HepG2 (cell line): ENCODE data around the gene HS6ST2. TPM values are rescaled to one million over a fixed set of nuclear protein-coding genes. Genes with fewer than 3 reads are reported as not detected.

Source experiments
- ATAC-seq: fragments of 200-7000 bp; cut with Tn5 transposase; 3 replicates; pipeline ENCODE4 v1.9.1; 2020; ENCODE audit warnings: mild to moderate bottlenecking, moderate library complexity
- BruUV-seq: library from RNA; stranded (reverse); fragments of 400-500 nt; replicated peaks from 2 replicates; lab custom pipeline; 2021; lab: Mats Ljungman, UMichigan
- CTCF ChIA-PET: fragments of 300-600 bp; formaldehyde crosslinking; extraction: SDS; loops from one replicate; lab custom pipeline; 2021; ENCODE audit warnings: low total read pairs, inconsistent platforms, low intra/inter-chr PET ratio; lab: Yijun Ruan, JAX
- POLR2A ChIA-PET: fragments of 350-600 bp; sonication (Branson Sonifier 250); formaldehyde crosslinking; loops from one replicate; lab custom pipeline; 2020; ENCODE audit warnings: antibody characterized with exemption, inconsistent platforms; lab: Yijun Ruan, JAX
- DNase-seq: peaks from one replicate; pipeline ENCODE4 v3.0.0-alpha.2; 2015; ENCODE audit warnings: low spot score
- FAIRE-seq: peaks from 3 replicates; lab custom pipeline; 2011; peaks lifted over from hg19 to GRCh38; lab: Jason Lieb, UNC
- H2AFZ ChIP-seq: one replicate; pipeline ENCODE4 v1.6.1; 2011; ENCODE audit warnings: low read length, inconsistent platforms
- H3K27ac ChIP-seq: fragments of 300-600 bp; 3 replicates; pipeline ENCODE4 v1.8.0; 2011; ENCODE audit warnings: mixed run types, mild to moderate bottlenecking, mixed read lengths, low read length, inconsistent platforms; ENCODE audit not compliant: insufficient read depth; ENCODE audit errors: extremely low read length
- H3K27me3 ChIP-seq, 2 experiments: fragments of 200-600 bp in 1 of 2; 2 replicates in 1 of 2; 3 replicates in 1 of 2; pipeline versions ENCODE4 v1.6.0 to v1.8.0; 2011; ENCODE audit warnings: low read length in 2 of 2, mild to moderate bottlenecking in 2 of 2, moderate library complexity in 2 of 2, inconsistent platforms in 1 of 2; ENCODE audit not compliant: insufficient read depth in 2 of 2, control insufficient read depth in 1 of 2
- H3K36me3 ChIP-seq, 2 experiments: fragments of 200-600 bp in 1 of 2; replicated peaks in 1 of 2; 2 replicates in 1 of 2; 3 replicates in 1 of 2; pipeline versions ENCODE4 v1.5.1 to v1.8.0; 2011; ENCODE audit warnings: low read length in 2 of 2, inconsistent platforms in 1 of 2; ENCODE audit not compliant: insufficient read depth in 2 of 2, control insufficient read depth in 1 of 2
- H3K4me1 ChIP-seq: 2 replicates; pipeline ENCODE4 v1.5.1; 2012; ENCODE audit warnings: low read length, inconsistent platforms; ENCODE audit not compliant: insufficient read depth
- H3K4me2 ChIP-seq: 2 replicates; pipeline ENCODE4 v1.6.0; 2011; ENCODE audit warnings: low read depth, low read length, inconsistent platforms
- H3K4me3 ChIP-seq, 3 experiments: fragments of 200-600 bp in 1 of 3; sonication (generic), shearing (Covaris generic) in 1 of 3; replicated peaks in 1 of 3; 2 replicates each; pipeline ENCODE4 v1.5.1; 2011 to 2016; ENCODE audit warnings: low read length in 3 of 3, inconsistent platforms in 2 of 3, low read depth in 2 of 3, mild to moderate bottlenecking in 2 of 3, control low read depth in 1 of 3, mixed read lengths in 1 of 3; ENCODE audit not compliant: insufficient read depth in 1 of 3
- H3K79me2 ChIP-seq: one replicate; pipeline ENCODE4 v1.6.1; 2011; ENCODE audit warnings: low read length, inconsistent platforms; ENCODE audit not compliant: insufficient read depth
- H3K9ac ChIP-seq: 2 replicates; pipeline ENCODE4 v1.6.0; 2011; ENCODE audit warnings: mild to moderate bottlenecking, low read depth, low read length, inconsistent platforms; ENCODE audit not compliant: insufficient read depth
- H3K9me3 ChIP-seq: 2 replicates; pipeline ENCODE4 v1.5.1; 2012; ENCODE audit warnings: mild to moderate bottlenecking, low read length
- H4K20me1 ChIP-seq: 2 replicates; pipeline ENCODE4 v1.6.0; 2011; ENCODE audit warnings: inconsistent platforms, mild to moderate bottlenecking, low read length, moderate library complexity; ENCODE audit not compliant: insufficient read depth
- SMAD1 ChIP-seq: sonication (generic); formaldehyde crosslinking; IDR thresholded peaks from 2 replicates; pipeline ENCODE4 v1.4.0; 2020; ENCODE audit warnings: missing genetic modification reagents, low read depth, mild to moderate bottlenecking, borderline replicate concordance
- STAT5B ChIP-seq: sonication (generic); formaldehyde crosslinking; IDR thresholded peaks from 2 replicates; pipeline ENCODE4 v1.4.0; 2020; ENCODE audit warnings: missing genetic modification reagents
- ZNF724P ChIP-seq: sonication (generic); formaldehyde crosslinking; IDR thresholded peaks from 2 replicates; pipeline ENCODE4 v1.8.0; 2022; ENCODE audit warnings: missing genetic modification reagents, borderline replicate concordance
- ZNF746 ChIP-seq: sonication (generic); formaldehyde crosslinking; IDR thresholded peaks from 2 replicates; pipeline ENCODE4 v1.8.0; 2022; ENCODE audit warnings: mild to moderate bottlenecking, missing genetic modification reagents
- WGBS: methylation state at CpG from one replicate; pipeline ENCODE4 v1.1.6; 2017; ENCODE audit warnings: low lambda C conversion rate; 5-methylcytosine and 5-hydroxymethylcytosine counted together
- in situ Hi-C: cut with HindIII; loops from 2 replicates; pipeline ENCODE4 v1.10.0; 2017; ENCODE audit warnings: low pct_unique_long_range_greater_than_20kb; ENCODE audit not compliant: extremely low pct_ligation_motif_present
- intact Hi-C: fragments of 100-400 bp; cut with micrococcal nuclease; formaldehyde crosslinking; loops from one replicate; pipeline ENCODE4 v1.10.0; 2022; ENCODE audit not compliant: unreplicated experiment
- polyA plus RNA-seq, 8 experiments: library from polyadenylated mRNA; depleted of rRNA in 3 of 8; stranded (reverse) in 7 of 8; unstranded in 1 of 8; fragments of >200 nt; fragmentation: Illumina TruSeq in 4 of 8; extraction: Trizol in 4 of 8; gene quantifications; 2 replicates each; pipeline versions ENCODE4 v1.2.1 to v1.2.3, GENCODE V29; 2011 to 2016; ENCODE audit warnings: low read depth in 4 of 8, missing spikeins in 1 of 8, mixed read lengths in 1 of 8; ENCODE audit not compliant: insufficient read depth in 1 of 8
- total RNA-seq, 5 experiments: library from RNA; depleted of rRNA; stranded (reverse); fragments of >200 nt; fragmentation: Illumina TruSeq; extraction: Trizol; gene quantifications; 2 replicates each; pipeline ENCODE4 v1.2.3, GENCODE V29; 2016; ENCODE audit warnings: low read depth in 1 of 5
- TF ChIP-seq, protein P1 (sequence below): sonication (generic); formaldehyde crosslinking; IDR thresholded peaks from 2 replicates; pipeline ENCODE4 v1.8.0; 2022; ENCODE audit warnings: missing genetic modification reagents, mild to moderate bottlenecking, borderline replicate concordance
- TF ChIP-seq, protein P2 (sequence below): sonication (generic); formaldehyde crosslinking; conservative IDR thresholded peaks from 2 replicates; pipeline ENCODE4 v1.8.0; 2022; ENCODE audit warnings: missing genetic modification reagents
- TF ChIP-seq, protein P3 (sequence below): sonication (generic); formaldehyde crosslinking; IDR thresholded peaks from 2 replicates; pipeline ENCODE4 v1.5.0; 2020; ENCODE audit warnings: mild to moderate bottlenecking, missing genetic modification reagents

Gene HS6ST2
- total and polyA plus RNA-seq, 2 of the 13 experiments (the other 11 are each of a cell fraction or from before 2014, with no cell fraction given), result 0.05 TPM; not detected in 1

DNA sequence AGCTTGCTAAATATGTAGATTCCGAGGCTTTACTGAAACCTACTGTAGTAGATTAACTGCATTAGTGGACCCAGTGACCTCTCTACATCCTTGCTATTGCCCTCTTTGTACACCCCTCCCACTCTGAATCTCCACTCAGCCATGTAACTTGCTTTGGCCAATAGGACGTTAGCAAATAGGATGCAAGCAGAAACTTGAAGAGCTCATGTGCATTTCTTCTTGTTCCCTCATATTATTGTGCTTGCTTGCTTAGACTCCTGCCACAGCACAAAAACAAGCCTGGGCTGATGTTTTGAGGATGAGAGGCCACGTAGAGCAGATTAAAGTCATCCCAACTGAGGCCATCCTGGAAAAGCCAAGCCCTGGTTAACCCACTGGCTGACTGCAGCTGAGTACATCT, 147.9 kb downstream of the HS6ST2 start:
- BruUV-seq, result no TSS peak

More for the DNA sequence above, 147.9 kb downstream of the HS6ST2 start:
- no peak overlapping the region for H3K27ac ChIP-seq
- WGBS, result 4% methylated on average over 3 of the region's 3 CpGs
- in situ Hi-C loops, result no loop called here
- no peaks in the 10 kb centered on the region for H3K9me3 ChIP-seq
- ChIA-PET CTCF (no interaction called here), POLR2A (no interaction called here)
- H3K4me2 ChIP-seq, result no peak overlapping the region
- intact Hi-C loops, result no loop called here
- DNase-seq (no peak), ATAC-seq (no peak), FAIRE-seq (no peak)
- no peaks in the 10 kb centered on the region for H3K4me1 ChIP-seq
- H3K4me3 ChIP-seq, result no peak overlapping the region
- no peaks in the 10 kb centered on the region for H3K36me3 ChIP-seq
- H3K27me3 ChIP-seq, result no peaks in the 10 kb centered on the region
- TF ChIP-seq, protein P1, sequence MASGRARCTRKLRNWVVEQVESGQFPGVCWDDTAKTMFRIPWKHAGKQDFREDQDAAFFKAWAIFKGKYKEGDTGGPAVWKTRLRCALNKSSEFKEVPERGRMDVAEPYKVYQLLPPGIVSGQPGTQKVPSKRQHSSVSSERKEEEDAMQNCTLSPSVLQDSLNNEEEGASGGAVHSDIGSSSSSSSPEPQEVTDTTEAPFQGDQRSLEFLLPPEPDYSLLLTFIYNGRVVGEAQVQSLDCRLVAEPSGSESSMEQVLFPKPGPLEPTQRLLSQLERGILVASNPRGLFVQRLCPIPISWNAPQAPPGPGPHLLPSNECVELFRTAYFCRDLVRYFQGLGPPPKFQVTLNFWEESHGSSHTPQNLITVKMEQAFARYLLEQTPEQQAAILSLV (CRISPR knock-in tag), result no peak
- TF ChIP-seq ZNF724P (CRISPR knock-in tag), result no peak
- TF ChIP-seq, protein P2, sequence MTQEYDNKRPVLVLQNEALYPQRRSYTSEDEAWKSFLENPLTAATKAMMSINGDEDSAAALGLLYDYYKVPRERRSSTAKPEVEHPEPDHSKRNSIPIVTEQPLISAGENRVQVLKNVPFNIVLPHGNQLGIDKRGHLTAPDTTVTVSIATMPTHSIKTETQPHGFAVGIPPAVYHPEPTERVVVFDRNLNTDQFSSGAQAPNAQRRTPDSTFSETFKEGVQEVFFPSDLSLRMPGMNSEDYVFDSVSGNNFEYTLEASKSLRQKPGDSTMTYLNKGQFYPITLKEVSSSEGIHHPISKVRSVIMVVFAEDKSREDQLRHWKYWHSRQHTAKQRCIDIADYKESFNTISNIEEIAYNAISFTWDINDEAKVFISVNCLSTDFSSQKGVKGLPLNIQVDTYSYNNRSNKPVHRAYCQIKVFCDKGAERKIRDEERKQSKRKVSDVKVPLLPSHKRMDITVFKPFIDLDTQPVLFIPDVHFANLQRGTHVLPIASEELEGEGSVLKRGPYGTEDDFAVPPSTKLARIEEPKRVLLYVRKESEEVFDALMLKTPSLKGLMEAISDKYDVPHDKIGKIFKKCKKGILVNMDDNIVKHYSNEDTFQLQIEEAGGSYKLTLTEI (CRISPR knock-in tag), result no peak
- TF ChIP-seq STAT5B (CRISPR knock-in tag), result no peak
- TF ChIP-seq, protein P3, sequence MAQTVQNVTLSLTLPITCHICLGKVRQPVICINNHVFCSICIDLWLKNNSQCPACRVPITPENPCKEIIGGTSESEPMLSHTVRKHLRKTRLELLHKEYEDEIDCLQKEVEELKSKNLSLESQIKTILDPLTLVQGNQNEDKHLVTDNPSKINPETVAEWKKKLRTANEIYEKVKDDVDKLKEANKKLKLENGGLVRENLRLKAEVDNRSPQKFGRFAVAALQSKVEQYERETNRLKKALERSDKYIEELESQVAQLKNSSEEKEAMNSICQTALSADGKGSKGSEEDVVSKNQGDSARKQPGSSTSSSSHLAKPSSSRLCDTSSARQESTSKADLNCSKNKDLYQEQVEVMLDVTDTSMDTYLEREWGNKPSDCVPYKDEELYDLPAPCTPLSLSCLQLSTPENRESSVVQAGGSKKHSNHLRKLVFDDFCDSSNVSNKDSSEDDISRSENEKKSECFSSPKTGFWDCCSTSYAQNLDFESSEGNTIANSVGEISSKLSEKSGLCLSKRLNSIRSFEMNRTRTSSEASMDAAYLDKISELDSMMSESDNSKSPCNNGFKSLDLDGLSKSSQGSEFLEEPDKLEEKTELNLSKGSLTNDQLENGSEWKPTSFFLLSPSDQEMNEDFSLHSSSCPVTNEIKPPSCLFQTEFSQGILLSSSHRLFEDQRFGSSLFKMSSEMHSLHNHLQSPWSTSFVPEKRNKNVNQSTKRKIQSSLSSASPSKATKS (CRISPR knock-in tag), result no peak
- no peak for TF ChIP-seq SMAD1 (CRISPR knock-in tag)
- TF ChIP-seq ZNF746 (CRISPR knock-in tag), result no peak
- no peak overlapping the region for H3K9ac ChIP-seq
- no peaks in the 10 kb centered on the region for H4K20me1 ChIP-seq
- H2AFZ ChIP-seq, result no peak overlapping the region
- H3K79me2 ChIP-seq, result no peaks in the 10 kb centered on the region
